Measurements from ENCODE around the gene EFNA4.
"Not testable (repeated sequence)": the region's sequence is repeated elsewhere in the genome, so short reads cannot be mapped to it uniquely, and the experiment has no call there.

EFNA4 gene

GRCh38 chr1:155086856-155087535, 23.5 kb downstream of the EFNA4 start:
- DNase-seq (ENCODE audit: low read depth) = no peak

- no peak for DNase-seq (ENCODE audit: low read depth)
Observed at GRCh38 chr1:155091071-155092051, 27.8 kb downstream of the EFNA4 start.

GRCh38 chr1:155092131-155092530, 28.6 kb downstream of the EFNA4 start:
- DNase-seq (ENCODE audit: low read depth) = no peak

- DNase-seq (ENCODE audit: low read depth) = no peak
Observed at GRCh38 chr1:155092641-155093040, 29.1 kb downstream of the EFNA4 start.

GRCh38 chr1:155093911-155094621, 30.5 kb downstream of the EFNA4 start:
- no peak for DNase-seq (ENCODE audit: low read depth)

- no peak for DNase-seq (ENCODE audit: low read depth)
Observed at GRCh38 chr1:155094622-155094948, 31.0 kb downstream of the EFNA4 start.

GRCh38 chr1:155099331-155099730, 35.8 kb downstream of the EFNA4 start:
- DNase-seq (ENCODE audit: low read depth) = no peak

- no peak for DNase-seq (ENCODE audit: low read depth)
Observed at GRCh38 chr1:155103325-155103724, 39.8 kb downstream of the EFNA4 start.

GRCh38 chr1:155104605-155105534, 41.3 kb downstream of the EFNA4 start:
- DNase-seq (ENCODE audit: low read depth) = no peak

- DNase-seq (ENCODE audit: low read depth) = no peak
Observed at GRCh38 chr1:155105604-155106011, 42.1 kb downstream of the EFNA4 start.

GRCh38 chr1:155106862-155107261, 43.3 kb downstream of the EFNA4 start:
- DNase-seq (ENCODE audit: low read depth) = no peak

GRCh38 chr1:155107309-155108264, 44.0 kb downstream of the EFNA4 start:
- no peak for DNase-seq (ENCODE audit: low read depth)

- DNase-seq (ENCODE audit: low read depth) = no peak
Observed at GRCh38 chr1:155108296-155108695, 44.8 kb downstream of the EFNA4 start.

- no peak for DNase-seq (ENCODE audit: low read depth)
Observed at GRCh38 chr1:155110381-155110780, 46.8 kb downstream of the EFNA4 start.

- no peak for DNase-seq (ENCODE audit: low read depth)
Observed at GRCh38 chr1:155110826-155111225, 47.3 kb downstream of the EFNA4 start.

GRCh38 chr1:155113450-155113980, 50.0 kb downstream of the EFNA4 start:
- no peak for DNase-seq (ENCODE audit: low read depth)

- no peak for DNase-seq (ENCODE audit: low read depth)
Observed at GRCh38 chr1:155116113-155116764, 52.7 kb downstream of the EFNA4 start.

- no peak for DNase-seq (ENCODE audit: low read depth)
Observed at GRCh38 chr1:155117610-155118009, 54.1 kb downstream of the EFNA4 start.

GRCh38 chr1:155118090-155118489, 54.5 kb downstream of the EFNA4 start:
- not testable (repeated sequence) for DNase-seq (ENCODE audit: low read depth)
